ENCODE results near the gene FCMR. TPM values are rescaled to one million over a fixed set of nuclear protein-coding genes. Genes with fewer than 3 reads are reported as not detected.

The FCMR gene, protein sequence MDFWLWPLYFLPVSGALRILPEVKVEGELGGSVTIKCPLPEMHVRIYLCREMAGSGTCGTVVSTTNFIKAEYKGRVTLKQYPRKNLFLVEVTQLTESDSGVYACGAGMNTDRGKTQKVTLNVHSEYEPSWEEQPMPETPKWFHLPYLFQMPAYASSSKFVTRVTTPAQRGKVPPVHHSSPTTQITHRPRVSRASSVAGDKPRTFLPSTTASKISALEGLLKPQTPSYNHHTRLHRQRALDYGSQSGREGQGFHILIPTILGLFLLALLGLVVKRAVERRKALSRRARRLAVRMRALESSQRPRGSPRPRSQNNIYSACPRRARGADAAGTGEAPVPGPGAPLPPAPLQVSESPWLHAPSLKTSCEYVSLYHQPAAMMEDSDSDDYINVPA
- total RNA-seq, result 6.3 TPM
- long read RNA-seq, partial matches to known transcripts, result 0 of 5 reads
- long read RNA-seq, other reads (novel, unspliced or antisense), result 1 of 5 reads

DNA sequence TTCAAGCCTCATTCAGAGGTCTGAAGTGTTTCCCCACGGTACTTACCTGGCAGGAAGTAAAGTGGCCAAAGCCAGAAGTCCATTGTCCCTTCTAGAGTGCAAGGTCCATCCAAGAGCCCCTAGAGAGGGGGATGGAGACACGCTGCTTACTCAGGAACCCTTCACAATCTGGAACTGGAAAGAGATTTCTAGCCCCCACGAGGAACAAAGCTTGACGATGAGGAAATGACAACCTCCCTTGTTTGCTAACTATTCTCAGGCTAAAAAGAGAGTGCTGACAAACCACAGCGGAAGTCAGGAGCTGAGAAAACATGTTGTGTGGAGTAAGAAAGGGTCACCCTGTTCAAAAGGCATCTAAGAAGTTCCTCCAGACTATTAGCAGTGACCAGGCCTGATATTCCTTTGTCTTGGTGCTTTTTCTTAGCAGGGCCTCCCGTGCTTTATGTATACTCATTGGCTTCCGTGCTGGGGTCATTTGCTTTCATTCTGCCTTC is at the start of gene FCMR:
Gene FCMR, minus strand, starts transcription at position 170 of the 494 bp plus-strand sequence. Its CDS starts 87 bp downstream, at position 83.
- intact Hi-C loops (cut with DNase I), result loop anchor here (10.0 kb wide), 1 partner anchor 53 kb away; the partner anchor contains the start of gene FCAMR
- no peak for DNase-seq (ENCODE audit: missing footprints)
- no peak for ATAC-seq

DNA sequence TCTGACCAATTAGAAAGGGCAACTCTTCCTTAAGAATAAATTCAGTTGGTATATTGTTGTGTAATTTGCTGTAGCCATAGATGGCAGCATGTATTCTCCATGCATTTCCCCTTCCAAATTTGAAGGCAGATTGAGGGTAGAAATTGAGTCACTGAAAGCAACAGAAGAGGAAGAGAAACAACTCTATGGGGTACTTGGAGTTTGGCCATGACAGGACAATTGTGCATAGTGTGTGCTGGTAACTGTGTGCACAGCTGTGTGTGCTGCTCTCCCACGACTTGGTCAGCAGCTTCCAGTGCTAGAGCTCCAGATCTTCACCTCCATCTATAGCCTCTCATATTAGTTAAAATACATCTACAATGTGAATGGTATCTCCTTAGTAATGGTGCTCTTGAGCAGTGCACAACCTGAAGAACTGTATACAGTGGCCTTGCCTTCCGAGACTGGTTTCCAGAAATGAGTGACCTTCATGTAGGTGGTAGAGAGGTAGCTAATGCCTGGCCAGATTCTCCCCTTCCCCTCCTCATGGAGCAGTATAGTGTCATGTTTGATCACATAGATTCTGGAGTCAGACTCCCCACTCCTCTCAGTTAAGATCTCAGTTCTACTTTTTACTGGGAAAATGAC is 49.4 kb upstream of the FCMR start:
- peak; percentile 23 for ATAC-seq
- no peak for DNase-seq (ENCODE audit: missing footprints)

DNA sequence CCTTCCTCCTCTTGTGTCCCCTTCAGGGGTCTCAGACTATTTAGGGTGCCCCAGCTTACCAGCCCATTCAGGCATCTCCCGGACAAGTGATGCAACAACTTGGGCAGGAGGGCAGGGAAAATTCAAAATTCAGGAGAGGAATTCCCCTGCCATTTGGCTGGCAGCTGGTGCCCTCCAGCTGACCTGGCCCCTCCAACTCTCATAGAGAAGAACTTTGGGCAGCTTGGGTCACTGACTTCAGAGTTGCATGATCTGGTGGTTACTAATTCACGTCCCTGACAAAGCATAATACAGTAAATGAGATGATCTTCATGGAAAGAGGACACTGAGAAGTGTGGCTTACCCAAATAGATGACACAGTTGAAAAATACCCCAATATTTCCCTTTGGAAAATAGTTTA is 48.7 kb upstream of the FCMR start, which contains the start of gene FCAMR:
Gene FCAMR, minus strand, starts transcription at position 15 of the 400 bp plus-strand sequence. CDS start 335 bp downstream, outside the sequence.
- intact Hi-C loops (cut with DNase I), result loop anchor here (10.0 kb wide), 1 partner anchor 46 kb away; the partner anchor contains the start of gene FCMR
- DNase-seq (ENCODE audit: missing footprints), result no peak

More for the DNA sequence above, 49.4 kb upstream of the FCMR start:
- intact Hi-C loops (cut with DNase I), result loop anchor here (10.0 kb wide), 1 partner anchor 46 kb away; the partner anchor contains the start of gene FCMR

DNA sequence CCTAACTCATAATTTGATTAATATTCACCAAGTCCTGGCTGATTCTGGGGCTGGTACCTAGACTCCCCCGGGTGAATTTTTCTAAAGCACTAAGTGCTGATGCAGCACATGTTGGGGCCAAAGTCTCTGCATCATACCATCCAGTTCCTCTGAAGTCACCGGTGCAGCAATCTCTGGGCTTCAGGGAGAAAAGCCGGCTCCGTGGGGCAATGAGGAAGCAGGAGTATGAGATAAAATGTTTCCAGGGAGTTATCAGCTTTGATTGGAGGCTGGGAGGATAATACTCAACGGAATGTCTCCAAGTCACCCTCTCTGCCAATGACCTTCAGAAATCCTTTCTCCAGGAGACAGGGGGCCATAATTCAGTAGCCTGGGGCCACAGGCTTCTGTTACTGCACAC is 47.3 kb upstream of the FCMR start:
- no peak for DNase-seq (ENCODE audit: missing footprints)
- intact Hi-C loops (cut with DNase I), result no loop called here
- no peak for ATAC-seq

More for the DNA sequence above, 48.7 kb upstream of the FCMR start, which contains the start of gene FCAMR:
- ATAC-seq, result no peak

DNA sequence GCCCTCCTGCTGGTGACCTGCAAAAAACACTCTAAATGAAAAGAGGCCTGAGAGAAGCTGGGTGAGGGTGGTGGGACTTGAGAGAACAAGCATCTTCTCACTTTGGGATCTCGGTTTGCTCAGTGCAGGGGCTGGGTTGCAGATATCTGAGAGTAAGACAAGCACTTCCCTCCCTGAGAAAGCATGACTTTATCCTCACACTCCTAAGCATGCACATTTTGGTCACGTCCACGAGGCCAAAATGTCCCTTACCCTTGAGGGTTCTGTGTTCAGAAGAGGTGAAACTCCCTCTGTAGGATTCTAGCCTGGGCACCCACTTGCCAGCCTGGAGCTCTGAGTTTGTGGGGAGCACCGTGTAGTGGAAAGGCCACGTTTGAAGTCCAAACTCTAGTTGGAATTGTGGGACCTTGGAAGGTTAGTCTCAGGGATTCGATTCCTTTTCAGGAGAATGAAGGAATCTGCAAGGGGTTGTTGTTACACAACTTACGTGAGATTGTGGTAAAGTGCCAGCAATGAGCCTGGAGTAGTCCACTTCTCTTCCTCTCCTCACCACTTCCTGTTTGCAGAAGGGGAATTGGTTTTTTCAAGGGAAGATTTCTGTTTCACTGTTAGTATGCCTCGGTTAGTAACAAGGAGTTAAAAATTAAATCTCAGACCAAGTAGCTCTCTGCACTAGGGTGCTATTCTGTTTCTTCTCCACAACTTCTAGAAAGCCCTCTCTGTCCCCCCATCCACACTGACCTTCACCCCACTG is 45.5 kb upstream of the FCMR start:
- peak; percentile 60 for ATAC-seq
- intact Hi-C loops (cut with DNase I), result no loop called here
- DNase-seq (ENCODE audit: missing footprints), result no peak

DNA sequence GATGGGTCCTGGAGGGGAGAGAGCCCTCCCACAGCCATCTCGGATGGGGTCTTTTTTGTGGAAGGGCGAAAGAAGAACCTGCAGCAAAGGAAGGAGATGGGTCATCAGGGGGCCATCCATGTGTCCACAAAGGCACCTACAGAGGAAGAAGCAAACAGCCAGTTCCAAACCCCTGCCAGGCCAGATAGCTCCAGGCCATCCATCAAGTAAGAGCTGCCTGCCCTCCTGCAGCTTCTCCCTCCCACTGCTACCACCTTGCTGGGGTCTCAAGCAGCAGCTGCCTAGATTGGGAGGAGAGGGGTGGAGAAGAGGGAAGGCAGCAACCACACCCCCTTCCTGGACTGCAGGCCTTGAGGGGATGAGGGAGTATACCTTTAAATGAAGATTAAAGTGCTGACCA is 44.0 kb upstream of the FCMR start:
- ATAC-seq (no peak), DNase-seq (ENCODE audit: missing footprints) (no peak)
- intact Hi-C loops (cut with DNase I), result no loop called here

DNA sequence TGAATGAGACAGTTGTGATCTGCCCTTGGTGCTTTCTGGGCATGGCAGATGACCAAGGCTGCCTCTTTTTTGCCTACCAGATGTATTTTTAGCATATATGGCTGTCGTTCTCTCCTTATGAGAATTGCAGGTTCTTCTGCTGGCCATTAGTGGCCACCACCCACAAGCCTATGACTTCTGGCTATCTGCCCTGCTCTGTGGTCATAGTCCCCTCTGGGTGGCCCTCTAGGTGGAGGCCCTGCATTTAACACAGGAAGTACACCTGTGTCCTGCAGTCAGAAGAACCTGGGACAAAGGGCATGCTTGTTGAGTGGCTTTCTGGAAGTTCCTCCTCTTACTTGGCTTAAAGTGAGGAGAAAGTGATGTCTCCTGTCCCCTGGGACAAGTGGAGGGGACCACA is 42.0 kb upstream of the FCMR start:
- ATAC-seq (no peak), DNase-seq (ENCODE audit: missing footprints) (no peak)
- intact Hi-C loops (cut with DNase I), result no loop called here

DNA sequence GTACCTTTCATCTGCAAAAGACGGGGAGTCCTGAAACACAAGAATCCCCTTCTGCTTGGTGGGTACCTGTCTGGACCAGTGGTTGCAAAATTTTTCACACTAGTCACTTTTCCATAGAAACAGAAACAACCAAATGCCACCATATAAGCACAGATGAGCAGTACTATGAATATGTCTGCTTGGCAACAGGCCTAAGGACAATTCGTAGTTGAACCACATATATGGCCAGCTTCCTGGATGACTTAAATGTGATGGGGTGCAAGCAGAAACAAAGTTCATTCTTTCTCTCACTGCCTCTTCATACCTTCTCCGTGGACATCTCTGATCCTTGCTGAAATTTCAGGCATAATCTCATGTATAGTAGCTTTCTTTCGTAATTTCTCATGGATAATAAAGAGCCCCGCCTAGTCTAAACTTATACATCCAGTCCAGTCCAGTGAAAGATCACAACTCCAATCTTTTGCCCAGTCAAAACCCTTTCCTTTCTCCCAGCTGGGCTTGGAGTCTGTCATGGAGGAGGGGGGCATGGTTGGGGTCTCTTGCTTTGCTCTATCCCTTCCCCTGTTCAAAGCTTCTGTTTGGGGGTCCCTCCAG is 41.5 kb upstream of the FCMR start:
- intact Hi-C loops (cut with DNase I), result no loop called here
- no peak for DNase-seq (ENCODE audit: missing footprints)
- ATAC-seq, result no peak

DNA sequence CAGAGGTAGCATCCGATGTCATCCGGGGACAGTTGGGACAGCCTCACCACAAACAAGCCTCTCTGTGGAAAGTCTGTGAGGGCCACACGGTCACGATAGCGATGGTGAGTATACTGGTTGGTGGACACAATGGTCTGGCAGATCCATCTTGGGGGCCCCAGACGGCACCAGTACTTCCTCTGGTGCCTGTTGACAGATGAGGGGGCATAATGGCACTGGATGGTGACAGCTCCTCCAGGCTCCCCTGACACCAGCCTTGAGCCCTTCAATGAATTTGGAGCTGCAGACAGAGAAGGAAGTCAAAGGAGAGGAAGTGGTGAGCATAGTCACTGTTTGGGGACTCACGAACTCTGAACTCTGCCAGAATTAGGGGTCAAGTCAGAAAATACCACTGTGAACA is 40.5 kb upstream of the FCMR start:
- no peak for ATAC-seq
- DNase-seq (ENCODE audit: missing footprints), result no peak
- intact Hi-C loops (cut with DNase I), result no loop called here

DNA sequence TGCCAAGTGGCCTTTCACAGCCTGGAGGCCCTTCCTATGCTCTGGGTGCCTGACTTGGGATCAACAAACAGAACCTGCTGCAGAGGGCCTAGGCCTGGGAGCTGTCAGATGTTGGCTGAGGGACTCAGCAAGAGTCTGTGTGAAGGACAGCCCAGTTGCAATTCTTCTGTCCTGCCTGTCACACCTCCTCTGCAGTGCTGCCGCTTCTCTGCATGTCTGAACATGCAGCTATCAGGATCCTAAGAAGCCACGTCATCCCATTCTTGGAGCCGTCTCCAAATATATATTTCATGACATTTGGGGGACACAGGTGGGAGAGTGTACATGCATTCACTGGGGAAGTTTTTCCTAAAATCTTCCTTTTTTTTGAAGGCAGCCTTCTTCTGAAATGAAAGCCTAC is 39.9 kb upstream of the FCMR start:
- DNase-seq (ENCODE audit: missing footprints) (no peak), ATAC-seq (no peak)
- intact Hi-C loops (cut with DNase I), result no loop called here

DNA sequence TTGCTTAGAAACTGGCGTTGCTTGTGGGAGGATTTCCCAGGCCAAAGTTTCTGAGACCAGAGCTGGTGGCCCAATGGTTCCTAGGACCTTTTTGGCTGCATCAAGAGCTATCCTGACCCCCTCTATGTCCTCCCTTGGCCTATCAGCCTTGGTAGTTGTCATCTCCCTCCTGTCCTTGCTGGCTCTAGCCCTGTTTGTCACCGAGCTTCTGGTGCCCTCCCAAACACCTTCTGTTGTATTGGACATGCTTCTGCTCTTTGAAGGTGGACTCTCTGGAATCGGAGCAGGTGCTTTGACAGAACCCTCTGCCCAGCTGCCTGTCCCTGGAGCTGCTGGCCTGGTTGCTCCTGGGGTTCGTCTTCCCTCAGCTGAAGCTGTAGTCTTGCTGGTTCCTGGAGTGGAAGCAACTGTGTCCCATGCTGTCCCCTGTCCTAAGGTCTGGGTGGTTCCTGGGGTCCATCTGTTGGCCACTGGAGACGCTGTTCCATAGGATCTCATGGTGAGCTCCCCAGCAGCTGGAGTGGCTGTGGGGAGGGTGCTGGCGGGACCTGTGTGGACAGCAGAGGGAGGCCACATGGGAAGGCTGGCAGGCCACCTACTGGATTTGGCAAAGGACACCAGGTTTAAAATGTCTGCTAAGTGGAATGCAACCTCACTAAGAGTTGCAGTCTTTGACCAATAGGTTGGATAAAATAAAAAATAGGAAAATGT is 39.1 kb upstream of the FCMR start:
- intact Hi-C loops (cut with DNase I), result no loop called here
- no peak for ATAC-seq
- no peak for DNase-seq (ENCODE audit: missing footprints)

DNA sequence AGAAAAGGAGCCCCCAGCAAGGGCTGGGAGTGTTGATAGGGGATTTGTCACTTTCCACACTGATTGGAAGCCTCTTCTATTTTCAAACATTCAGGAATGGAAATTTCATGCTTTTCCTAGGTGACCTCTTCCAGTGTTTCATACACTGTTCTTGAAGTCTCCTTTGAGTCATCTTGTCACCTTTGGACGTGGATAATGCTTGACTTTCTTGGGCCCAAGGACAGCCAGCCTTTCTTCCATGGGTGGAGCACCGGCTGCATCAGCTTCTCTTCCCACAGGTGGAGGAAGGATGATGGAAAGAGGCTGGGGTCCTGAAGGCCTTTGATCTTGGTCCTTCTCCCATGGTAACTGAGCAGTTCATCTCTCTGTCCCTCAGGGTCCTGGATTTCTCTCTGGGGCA is 36.4 kb upstream of the FCMR start:
- ATAC-seq, result no peak
- DNase-seq (ENCODE audit: missing footprints), result no peak
- intact Hi-C loops (cut with DNase I), result no loop called here

DNA sequence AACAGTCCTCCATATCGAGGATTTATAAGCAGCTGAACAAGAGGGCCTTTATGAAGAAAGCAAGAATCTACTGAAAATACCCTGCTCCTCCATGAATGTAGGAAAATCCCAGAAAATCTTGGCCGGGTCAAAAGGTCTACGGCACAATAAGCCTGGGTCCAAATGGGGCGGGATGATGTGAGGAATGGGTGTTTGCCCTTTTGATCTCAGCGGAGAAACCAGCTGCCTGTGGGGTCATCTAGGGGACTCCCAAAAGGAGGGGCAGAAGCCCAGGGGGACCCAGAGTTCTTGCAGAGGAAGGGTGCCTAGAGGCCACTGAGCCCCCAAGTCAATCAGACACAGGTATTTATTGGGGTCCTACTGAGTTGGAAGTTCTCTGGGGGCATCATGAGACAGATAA is 35.9 kb upstream of the FCMR start:
- ATAC-seq, result no peak
- intact Hi-C loops (cut with DNase I), result no loop called here
- no peak for DNase-seq (ENCODE audit: missing footprints)

DNA sequence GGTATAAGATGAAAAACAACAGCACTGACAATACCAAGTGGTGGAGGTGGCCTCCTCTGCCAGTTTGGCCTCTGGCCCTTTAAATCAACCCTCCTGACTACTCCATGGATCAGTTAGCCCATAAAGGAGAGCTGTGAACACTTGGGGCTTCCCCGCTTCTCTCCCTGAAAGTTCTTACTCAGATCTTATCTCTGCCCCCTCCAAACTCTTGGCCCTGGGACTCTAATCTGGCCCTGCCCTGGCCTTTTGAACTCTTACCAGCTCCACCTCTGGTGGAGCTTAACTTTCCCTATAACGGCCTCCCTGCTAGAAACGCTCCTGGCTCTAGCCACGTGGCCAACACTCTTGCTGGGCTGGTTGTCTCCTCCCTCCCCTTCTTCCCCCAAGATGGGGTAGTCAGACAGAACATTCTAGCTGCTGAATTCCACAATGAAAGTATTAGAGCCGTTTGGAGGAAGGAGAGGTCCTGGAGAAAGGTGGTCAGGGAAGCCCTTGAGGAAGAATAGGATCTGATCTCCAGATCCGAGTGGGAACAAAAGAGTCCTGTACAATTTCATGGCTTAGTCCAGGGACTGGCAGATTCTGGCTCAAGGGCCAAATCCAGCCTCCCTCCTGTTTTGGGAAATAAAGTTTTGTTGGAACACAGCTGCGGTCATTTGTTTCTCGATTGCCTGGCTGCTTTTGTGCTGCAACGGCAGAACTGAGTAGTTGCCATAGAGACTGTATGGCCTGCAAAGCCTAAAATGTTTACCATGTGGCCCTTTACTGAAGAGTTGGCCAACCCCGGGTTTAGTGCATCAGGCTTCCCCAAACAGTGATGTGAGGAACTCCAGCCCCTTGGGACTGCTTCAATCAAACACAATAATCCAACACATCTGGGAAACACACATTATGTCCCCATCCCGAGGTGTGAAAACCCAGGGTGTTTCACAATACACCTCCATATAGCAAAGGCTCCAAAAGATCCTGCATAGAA is 34.0 kb upstream of the FCMR start:
- DNase-seq (ENCODE audit: missing footprints), result no peak
- intact Hi-C loops (cut with DNase I), result no loop called here
- peak; percentile 43 for ATAC-seq

DNA sequence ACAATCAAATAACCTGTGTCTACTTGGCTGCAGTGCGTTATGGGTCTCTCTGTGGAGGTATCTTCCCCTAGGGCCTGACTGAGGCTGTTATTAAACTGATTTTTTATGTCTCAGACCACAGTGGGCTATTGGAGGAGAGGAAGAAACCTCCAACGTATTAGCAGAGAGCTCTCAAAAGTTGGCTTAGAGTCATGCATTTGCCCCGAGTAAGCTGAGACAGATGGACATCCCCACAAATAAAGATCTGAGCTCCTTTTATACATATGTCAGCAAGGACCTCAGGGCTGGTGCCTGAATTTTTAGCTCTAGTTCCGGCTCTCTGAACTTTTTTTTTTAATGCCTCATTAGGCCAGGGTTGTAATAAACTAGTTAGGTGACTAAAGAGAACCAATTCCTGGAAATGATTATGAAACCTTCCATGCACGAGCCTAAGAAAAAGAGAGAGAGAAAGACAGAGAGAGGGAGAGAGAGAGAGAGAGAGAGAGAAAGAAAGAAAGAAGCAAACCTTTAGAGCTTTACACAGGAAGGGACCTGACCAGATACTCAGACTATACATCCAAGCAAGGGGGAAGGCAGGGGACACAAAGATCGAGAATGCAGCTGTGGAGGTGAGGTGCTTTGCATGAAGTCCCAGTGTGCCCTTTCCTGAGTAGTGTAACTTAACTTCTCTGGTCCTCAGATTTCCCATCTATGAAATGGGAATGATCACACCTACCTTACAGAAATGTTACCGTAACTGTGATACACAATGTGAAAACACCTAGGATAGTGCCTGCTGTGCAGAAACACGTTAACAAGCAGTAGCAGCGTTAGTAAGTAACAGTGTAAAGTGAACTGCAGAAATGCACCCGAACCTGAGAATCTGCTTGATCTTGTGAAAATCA is 33.0 kb upstream of the FCMR start:
- intact Hi-C loops (cut with DNase I), result no loop called here
- ATAC-seq, result no peak
- DNase-seq (ENCODE audit: missing footprints), result no peak

DNA sequence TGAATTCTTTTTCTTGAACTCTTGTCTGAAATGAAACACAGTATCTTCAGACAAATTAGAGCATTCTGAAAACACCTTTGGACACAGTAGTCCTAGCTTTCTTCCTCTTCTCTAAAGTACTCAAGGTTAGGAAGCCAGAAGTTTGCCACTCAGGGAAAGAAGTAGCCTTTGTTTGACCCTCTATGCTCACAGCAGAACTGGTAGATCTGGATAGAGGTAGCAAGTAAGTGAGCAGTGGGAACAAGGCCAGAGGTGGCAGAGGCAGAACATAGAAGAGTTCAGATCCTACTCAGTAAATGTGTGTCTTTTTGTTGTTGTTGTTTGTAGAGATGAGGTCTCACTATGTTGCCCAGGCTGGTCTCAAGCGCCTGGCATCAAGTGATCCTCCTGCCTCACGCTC is 31.9 kb upstream of the FCMR start:
- DNase-seq (ENCODE audit: missing footprints) (no peak), ATAC-seq (no peak)
- intact Hi-C loops (cut with DNase I), result no loop called here

Data from Right ventricle myocardium inferior (tissue), 1 donor.